ENCODE results near the gene TMEM175. TPM values are rescaled to one million over a fixed set of nuclear protein-coding genes. Genes with fewer than 3 reads are reported as not detected.
A peak's percentile ranks its signal among the peaks of the same experiment; 100 is the strongest.

The TMEM175 gene
- total and polyA plus RNA-seq, 9 of the 15 experiments (the other 6 are each of a cell fraction or from before 2014, with no cell fraction given) = 0.13 to 30.9 (median 9.4) TPM

GRCh38 chr4:973431-974397 lies 41.5 kb downstream of the TMEM175 start, which contains the start of gene DGKQ (continued):
- peak; percentile 99 for TF ChIP-seq ZBTB33 (CRISPR knock-in tag; IDR thresholded peaks at IDR 0.05)
- no peak for TF ChIP-seq ZNF253 (CRISPR knock-in tag; conservative IDR thresholded peaks at IDR 0.05)
- TF ChIP-seq ZNF12 (CRISPR knock-in tag; IDR thresholded peaks at IDR 0.05) = no peak
- no peak for TF ChIP-seq DEAF1 (CRISPR knock-in tag; IDR thresholded peaks at IDR 0.05)
- no peak for TF ChIP-seq ELK1 (CRISPR knock-in tag; IDR thresholded peaks at IDR 0.05)
- TF ChIP-seq DNMT1 (IDR thresholded peaks at IDR 0.05) = no peak
- TF ChIP-seq GTF2A2 (tag; IDR thresholded peaks at IDR 0.05) = no peak
- TF ChIP-seq HNRNPL (IDR thresholded peaks at IDR 0.05; ENCODE audit: low read depth, low read length) = 0 out of 2 replicates have a peak, but pooled peaks have one; percentile 47
- TF ChIP-seq FOS (IDR thresholded peaks at IDR 0.05; ENCODE audit: extremely low read depth, insufficient read length) = no peak
- no peak for TF ChIP-seq PCBP2 (IDR thresholded peaks at IDR 0.05; ENCODE audit: low read depth, low read length, poor library complexity, severe bottlenecking)
- no peak for TF ChIP-seq KLF1 (tag; IDR thresholded peaks at IDR 0.05)
- TF ChIP-seq SAFB2 (IDR thresholded peaks at IDR 0.05; ENCODE audit: borderline replicate concordance, low read depth, low read length, severe bottlenecking) = no peak
- no peak for TF ChIP-seq ZNF311 (CRISPR knock-in tag; IDR thresholded peaks at IDR 0.05)
- no peak for TF ChIP-seq PTRF (tag; IDR thresholded peaks at IDR 0.05)
- TF ChIP-seq MAFG (tag; conservative IDR thresholded peaks at IDR 0.05) = no peak
- no peak for TF ChIP-seq HES1 (IDR thresholded peaks at IDR 0.05; ENCODE audit: low read depth)
- TF ChIP-seq NR2C2 (CRISPR knock-in tag; IDR thresholded peaks at IDR 0.05) = no peak
- peak; percentile 44 for TF ChIP-seq NR2C2 (tag; IDR thresholded peaks at IDR 0.05)
- TF ChIP-seq CBX8 (IDR thresholded peaks at IDR 0.05; ENCODE audit: borderline replicate concordance, extremely low read depth, low read depth, low read length, poor library complexity, severe bottlenecking) = no peak
- TF ChIP-seq CBX3 (IDR thresholded peaks at IDR 0.05; ENCODE audit: borderline replicate concordance in 1 of 2, low read length in 2 of 2) = no peak
- no peak; a peak in 1 of 4 replicates for TF ChIP-seq SIN3A (IDR thresholded peaks at IDR 0.05; ENCODE audit: borderline replicate concordance in 2 of 2, control insufficient read depth in 1 of 2, low read depth in 2 of 2, low read length in 2 of 2)
- TF ChIP-seq CSDE1 (IDR thresholded peaks at IDR 0.05) = no peak

Data from K562 (cell line).